GM19351 (cell line): Measurements from ENCODE around the gene IFITM1.
"Not testable (repeated sequence)": the region's sequence is repeated elsewhere in the genome, so short reads cannot be mapped to it uniquely, and the experiment has no call there.

Experiments
- ATAC-seq: cut with Tn5 transposase; IDR thresholded peaks from one replicate; pipeline ENCODE4 v1.9.1; 2021; ENCODE audit warnings: mild to moderate bottlenecking, moderate library complexity; ENCODE audit not compliant: unreplicated experiment

Gene IFITM1

DNA sequence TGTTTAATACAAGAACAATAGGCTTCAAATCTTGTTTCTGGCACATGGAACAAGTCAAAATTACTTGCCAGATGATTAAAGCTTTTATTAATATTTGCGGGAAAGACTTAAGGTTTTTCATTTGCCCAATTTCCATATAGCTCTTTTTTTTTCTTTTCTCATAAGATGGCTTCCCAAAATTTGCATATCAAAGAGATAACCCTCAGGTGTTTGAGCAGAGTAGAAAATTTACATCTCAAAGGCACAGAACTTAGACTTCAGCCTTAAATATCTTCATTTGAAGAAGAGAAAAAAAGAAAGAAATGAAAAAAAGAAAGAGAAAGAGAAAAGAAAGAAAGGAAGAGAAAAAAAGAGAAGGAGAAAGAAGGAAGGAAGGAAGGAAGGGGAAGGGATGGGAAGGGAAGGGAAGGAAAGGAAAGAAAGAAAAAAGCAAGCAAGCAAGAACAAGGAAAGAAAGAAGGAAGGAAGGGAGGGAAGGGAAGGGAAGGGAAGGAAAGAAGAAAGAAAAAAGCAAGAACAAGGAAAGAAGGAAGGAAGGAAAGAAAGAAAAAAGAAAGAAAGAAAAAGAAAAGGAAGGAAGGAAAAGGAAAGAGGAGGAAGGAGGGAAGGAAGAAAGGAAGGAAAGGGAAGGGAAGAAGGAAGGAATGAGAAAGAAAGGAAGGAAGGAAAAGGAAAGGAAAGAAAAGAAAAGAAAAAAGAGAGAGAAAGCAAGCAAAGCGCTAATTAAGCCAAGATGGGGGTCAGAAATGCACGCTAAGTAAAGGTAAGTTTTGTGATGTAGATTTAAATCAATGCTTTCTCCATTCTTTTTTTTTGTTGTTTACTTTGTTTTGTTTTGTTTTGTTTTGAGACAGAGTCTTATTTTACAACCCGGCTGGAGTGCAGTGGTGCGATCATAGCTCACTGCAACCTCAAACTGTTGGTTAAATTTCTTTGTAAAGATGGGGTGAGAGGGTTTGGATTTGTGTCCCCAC, 27.0 kb downstream of the IFITM1 start:
- no peak for ATAC-seq

DNA sequence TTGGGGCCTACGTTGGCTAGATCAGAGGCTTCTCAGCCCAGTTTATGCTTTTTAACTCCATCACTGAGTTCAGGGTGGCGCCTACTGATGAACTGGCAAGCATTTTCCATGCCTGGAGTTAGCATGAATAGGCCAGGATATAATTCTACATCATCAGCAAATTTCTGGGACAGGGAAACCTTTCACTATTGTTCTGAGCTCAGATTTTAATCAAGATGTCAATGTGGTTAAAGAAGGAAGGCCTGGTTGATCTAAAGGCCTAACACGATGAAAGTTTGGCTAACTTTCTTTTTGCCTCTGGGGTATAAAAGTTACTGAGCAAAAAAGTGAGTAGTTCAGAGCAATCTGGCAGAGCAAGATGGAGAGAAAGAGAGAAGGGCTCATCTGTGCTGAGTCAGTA, 28.5 kb downstream of the IFITM1 start:
- no peak for ATAC-seq

DNA sequence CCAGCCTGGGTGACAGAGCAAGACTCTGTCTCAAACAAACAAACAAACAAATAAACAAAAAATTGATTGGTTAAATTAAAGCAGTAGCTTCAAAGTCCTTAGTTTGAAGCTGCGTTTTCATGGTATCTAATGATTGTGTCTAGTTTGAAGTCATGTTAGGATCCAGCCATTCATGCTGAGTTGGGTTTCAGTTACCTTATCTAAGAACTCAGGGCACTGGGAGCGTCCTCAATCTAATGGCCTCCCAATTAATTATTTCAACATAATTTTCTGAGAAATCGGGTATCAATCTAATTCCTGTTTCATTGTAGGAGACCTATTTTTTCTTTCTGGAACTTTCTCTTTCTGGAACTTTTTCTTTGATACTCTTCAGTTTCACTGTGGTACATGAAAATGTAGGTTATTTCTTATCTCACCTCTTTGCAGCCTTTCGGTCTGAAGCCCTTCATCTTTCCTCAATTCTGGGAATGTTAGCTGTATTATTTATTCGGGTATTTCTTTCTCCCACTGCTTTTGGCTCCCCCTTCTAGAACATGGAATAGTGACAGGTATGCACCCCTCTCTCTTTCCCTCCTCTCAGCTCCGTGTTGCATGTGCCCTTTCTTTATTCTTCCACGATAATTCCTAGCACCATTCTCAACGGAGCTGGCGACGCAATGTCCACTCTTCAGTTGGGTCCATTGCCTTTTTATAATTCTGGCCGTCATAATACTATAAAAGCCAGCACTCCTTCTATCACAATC, 31.2 kb downstream of the IFITM1 start:
- ATAC-seq: no peak

DNA sequence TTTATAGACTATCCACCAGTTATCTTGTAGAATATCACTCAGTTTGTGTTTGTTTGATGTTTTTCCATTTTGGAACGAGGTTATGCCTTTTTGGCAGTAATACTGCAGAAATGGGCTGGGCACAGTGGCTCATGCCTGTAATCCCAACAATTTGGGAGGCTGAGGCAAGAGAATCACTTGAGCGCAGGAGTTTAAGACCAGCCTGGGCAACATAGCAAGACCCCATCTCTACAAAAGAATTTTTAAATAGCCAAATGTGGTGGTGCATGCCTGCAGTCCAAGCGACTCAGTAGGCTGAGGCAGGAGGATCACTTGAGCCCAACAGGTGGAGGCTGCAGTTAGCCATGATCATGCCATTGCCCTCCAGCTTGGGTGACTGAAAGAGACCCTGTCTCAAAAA, 32.7 kb downstream of the IFITM1 start:
- ATAC-seq: no peak

DNA sequence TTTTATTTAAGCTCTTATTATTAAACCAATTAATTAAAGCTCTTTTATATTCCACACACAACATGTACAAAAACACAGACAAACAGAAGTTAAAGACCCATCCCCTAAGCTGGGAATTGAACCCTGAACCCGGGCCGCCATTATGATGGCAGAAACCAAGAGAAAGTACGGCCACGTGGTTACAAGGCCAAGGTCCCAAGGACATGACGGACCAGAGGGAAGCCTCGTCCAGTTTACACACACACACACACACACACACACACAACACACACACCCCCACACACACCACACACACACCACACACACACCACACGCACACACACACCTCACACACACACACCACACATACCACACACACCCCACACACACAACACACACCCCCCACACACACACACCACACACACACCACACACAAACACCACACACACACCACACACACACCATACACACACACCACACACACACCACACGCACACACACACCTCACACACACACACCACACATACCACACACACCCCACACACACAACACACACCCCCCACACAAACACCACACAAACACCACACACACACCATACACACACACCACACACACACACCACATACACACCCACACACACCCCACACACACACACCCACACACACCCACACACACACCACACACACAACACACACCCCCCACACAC, 35.6 kb downstream of the IFITM1 start:
- not testable (repeated sequence) for ATAC-seq

DNA sequence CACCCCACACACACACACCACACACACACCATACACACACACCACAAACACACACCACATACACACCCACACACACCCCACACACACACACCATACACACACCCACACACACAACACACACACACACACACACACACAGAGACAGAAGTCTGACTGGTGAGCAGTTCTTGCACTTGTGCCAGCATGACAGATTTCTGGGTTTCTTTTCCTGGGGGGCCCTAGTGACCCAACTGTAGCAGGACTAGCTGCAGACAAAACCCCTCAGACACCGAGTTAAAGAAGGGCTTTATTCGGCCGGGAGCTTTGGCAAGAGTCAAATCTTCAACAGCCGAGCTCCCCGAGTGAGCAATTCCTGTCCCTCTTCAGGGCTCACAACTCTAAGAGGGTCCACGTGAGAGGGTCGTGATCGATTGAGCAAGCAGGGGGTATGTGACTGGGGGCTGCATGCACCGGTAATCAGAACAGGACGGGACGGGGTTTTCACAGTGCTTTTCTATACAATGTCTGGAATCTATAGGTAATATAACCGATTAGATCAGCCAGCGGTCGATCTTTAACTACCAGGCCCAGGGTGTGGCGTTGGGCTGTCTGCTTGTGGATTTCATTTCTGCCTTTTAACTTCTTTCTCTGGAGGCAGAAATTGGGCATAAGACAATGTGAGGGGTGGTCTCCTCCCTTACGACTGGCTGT, 36.3 kb downstream of the IFITM1 start:
- not testable (repeated sequence) for ATAC-seq

DNA sequence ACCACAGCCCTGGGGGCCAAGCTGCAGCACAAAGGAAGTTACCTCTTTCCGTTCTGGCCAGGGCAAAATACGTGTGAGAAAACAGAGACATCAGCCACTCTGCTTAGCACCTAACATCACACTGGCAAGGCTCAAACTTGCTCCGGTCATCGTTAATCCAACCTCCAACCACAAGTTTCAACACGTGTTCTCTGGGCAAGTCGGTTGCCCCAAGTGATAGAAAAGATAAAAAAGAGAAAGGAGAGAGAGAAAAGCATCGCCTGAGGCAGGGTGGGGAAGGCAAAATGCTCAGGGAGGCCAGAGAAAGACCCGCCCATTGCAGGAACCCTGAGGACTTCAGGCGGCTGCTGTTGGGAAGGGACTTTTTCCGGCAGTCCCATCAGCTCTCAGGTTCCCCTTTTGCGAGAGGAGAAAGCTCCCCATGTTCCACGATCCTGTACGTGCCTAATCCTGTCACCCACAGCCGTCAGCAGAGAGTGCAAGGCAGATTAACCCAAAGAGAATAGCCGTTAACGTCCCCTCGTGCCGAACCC, 36.9 kb downstream of the IFITM1 start:
- no peak for ATAC-seq

DNA sequence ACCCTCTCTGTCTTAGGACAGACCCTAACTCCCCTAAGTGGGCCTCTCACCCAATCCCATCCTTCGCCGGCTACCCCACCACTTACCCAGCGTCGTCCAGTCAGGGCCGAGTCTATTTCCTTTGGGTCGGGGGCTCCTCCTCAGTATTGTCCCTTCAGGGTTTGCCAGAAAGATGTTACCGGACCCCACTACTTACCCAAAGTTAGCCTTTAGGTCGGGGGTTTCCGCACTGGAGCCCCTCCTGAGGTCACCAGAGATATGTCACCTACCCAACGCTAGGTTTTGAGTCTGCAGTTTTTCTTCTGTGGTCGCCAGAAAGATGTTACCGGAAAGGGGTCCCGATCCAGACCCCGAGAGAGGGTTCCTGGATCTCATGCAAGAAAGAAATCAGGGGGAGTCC, 37.6 kb downstream of the IFITM1 start:
- no peak for ATAC-seq

DNA sequence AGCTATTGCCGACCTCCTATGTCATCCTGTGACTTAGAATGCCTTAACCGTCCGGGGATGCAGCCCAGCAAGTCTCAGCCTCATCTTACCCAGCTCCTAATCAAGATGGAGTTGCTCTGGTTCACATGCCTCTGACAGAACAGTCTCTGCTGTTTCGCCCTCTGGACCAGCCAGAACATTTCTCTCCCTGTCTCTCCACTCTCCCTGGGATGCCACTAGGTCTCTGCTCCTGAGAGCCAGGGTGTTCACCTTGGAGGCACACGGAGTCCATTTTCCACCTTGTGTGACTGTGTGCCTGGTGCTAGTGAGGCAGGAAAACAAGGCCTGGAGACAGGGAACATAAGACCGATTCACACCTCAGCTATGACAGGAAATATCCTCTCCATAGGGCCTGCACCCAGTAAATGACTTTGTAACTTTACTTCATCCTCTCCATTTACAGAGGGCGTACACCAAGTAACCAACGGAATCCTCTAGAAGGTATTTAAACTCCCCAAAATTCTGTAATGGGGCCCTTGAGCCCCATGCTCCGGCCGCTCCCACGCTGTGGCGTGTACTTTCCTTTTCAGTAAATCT, 38.7 kb downstream of the IFITM1 start:
- no peak for ATAC-seq

DNA sequence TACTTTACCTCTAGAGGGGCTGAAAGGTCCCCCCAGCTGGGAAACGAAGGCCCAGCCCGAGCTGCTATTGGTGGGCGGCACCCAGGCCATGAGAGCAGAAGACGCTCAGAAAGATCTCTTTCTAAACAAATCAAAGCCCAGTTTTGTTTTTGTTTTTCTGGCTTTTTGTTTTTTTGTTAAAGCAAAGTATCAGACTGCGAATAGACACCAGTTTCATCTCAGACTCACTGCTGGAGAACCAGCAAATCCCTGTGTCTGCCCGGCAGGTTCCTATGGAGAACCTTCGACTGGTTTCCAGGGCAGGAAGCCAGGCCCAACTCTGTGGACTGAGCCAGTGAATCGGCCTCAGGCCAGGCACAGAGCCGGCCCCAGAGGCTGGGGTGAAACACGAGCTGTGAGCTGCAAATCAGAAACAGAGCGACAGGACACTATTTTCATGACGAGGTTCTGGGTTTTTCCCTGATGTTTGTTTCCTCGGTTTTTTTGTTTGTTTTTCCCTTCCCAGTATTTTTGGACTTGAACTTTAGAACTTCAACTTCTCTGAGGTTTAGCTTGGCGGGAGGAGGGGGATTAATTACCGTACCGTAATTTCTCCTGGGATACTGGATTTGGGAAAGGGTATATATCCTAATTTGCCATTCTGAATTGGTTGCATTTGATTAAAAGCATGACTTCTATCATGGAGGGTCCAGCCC, 39.5 kb downstream of the IFITM1 start:
- ATAC-seq: no peak

DNA sequence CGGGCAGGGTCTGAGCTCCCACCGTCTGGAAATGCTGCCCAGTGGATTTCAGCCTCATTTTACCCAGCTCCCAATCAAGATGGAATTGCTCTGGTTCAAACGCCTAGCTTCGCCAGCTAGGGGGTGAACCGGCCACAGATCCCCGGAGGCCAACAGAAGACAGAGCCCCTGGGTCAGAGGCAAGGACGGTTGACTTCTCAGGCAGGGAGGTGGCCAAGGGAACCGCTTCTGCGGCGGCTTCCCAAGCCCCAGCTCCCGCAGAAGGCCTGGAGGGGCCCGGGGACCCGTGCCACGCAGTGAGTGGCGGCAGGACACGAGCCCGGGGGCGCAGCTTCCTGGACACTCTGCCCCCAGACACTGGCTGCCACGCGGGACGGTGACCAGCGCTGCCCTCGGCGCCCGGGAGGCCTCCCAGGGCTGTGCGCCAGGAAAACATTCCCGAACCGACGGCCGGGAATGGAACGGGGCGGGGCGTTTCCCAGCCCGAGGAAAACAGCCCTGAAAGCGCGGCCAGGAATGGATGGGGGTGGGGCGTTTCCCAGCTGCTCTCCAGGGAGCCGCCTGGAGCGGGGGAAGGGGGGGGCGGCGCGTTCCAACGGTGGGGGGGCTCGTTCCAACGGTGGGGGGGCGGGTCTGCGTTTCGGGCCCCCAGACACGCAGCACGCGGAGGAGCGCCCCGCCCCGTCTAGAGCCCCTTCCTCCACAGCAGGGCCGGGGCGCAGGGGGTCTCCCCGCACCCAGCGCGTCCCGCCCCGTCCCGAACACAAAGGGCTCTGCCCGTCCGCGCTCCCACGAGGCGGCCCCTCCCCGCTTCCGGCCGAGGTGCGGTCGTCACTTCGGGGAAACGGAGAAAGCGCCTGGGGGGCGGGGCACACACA, 42.0 kb downstream of the IFITM1 start:
- ATAC-seq: no peak

DNA sequence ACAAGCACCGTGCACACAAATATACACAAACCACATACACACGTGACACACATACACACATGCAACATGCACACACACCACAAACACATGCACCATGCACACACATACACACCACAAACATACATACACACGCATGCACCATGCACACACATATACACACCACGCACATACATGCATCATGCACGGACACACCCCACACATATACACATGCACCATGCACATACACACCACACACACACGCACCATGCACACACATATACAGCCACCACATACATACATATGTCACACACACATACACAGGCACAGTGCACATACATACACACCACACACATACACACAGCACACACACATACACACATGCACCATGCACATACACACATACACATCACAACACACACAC, 42.8 kb downstream of the IFITM1 start:
- no peak for ATAC-seq

DNA sequence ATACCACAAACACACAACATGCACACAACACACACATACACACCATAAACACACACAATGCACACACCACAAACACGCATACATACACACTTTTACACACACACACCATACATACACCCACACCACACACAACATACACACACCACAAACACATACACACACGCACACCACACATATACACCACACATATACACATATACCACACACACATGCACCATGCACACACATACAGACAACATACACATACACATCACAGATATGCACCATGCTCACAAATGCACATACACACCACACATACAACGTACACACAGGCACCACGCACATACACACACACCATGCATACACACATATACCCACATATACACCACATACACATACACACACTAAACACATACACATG, 43.7 kb downstream of the IFITM1 start:
- ATAC-seq: no peak

DNA sequence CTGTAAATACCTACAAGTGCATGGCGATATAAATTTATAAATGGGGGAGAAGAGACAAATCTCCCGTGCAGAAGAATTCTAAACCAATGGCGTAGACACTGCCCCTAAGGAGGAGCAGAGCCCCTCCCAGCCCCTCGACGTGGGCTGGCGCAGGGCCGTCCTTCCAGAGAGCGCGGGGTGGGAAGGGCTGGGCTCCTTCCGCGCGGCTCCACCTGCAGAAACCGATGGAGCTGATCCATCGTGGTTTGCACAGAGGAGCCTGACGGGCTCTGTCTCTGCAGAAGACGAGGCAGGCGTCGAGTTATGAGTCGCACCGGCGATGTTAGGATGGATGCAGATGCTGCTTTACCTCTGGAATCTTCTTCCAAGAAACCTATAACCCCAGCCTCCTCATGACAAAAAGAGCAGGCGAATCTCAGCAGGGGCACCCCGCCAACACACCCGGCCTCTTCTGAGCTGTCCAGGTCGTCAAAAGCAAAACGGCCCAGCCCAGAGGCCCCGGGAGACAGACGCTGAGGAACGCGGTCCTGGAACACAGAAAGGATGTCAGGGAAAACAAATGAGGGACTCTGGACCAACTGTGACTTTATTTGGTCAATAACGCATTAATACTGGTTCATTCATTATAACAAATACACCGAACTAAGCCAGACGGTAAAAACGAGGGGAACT, 44.4 kb downstream of the IFITM1 start:
- no peak for ATAC-seq

DNA sequence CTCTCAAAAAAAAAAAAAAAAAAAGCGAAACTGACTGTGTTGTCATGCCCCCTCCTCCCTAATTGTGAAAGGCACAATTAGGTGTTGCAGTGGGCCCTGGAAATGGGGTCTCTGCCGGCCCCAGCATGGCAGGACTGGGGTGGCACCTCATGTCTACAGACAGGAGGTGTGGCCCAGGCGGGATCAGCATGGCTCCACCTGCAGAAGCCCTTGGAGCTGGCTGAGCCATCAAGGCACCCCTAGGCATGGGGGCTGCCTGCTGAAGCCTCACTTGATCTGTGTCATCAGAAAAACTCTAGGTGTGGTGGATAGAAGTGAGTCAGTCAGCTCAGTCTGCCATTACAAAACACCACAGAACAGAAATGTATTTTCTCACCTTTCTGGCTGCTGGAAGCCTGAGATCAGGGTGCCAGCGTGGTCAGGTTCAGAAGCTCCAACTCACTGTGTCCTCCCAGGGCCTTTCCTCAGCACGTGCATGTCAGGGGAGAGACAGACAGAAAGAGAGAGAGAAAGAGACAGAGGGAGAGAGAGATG, 45.4 kb downstream of the IFITM1 start:
- ATAC-seq: no peak

DNA sequence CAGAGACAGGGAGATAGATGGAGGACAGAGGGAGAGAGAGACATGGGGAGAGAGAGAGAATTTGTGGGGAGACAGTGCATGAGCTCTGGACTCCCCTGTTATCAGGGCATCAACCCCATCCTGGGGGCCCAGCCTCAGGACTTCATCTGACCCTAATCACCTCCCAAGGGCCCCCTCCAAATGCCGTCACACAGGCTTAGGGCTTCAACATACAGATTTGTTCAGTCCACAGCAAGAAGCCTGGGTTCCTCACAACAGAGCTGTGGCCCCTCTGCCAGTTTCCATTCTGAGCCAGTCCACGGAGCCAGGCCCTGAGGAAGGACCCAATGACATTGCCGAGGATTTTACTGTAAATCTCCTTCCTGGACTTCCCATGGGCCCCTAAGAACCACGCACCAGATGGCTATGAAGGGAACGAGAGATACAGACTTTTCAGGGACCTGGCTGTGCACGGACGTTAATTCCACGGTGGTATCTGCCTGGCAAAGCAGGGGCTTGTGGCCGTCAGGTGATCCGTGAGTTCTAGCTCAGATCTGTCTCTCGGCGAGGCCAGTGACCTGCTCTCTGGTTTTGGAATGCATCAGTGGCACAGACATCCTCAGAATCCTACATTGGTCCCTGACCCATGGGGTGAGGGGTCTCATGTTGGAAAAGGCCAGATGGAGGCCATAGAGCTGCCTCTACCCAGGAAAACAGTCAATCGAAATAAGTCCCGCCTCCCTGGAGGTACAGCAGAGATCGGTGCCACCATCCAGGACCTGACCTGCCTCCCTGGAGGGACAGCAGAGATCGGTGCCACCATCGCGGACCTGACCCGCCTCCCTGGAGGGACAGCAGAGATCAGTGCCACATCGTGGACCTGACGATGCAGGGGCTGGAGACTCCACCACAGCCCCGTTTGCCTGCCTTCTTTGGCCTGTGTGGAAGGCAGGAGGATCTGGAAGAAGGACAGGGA, 46.8 kb downstream of the IFITM1 start:
- ATAC-seq: no peak
